Hepatocyte (in vitro differentiated cells): Measurements from ENCODE around the gene PMFBP1. TPM values are rescaled to one million over a fixed set of nuclear protein-coding genes. Genes with fewer than 3 reads are reported as not detected.

Experiments used
- DNase-seq: peaks from one replicate; pipeline ENCODE4 v3.0.0-alpha.2; 2016; ENCODE audit warnings: low spot score
- H2AFZ ChIP-seq: fragments of 200-600 bp; sonication (generic); 2 replicates; pipeline ENCODE4 v1.6.0; 2016; ENCODE audit warnings: antibody characterized with exemption, mild to moderate bottlenecking
- H3K27ac ChIP-seq: fragments of 200-600 bp; sonication (generic); 2 replicates; pipeline ENCODE4 v1.5.1; 2016; ENCODE audit warnings: mild to moderate bottlenecking
- H3K27me3 ChIP-seq: fragments of 200-600 bp; sonication (generic); 2 replicates; pipeline ENCODE4 v1.6.1; 2016
- H3K36me3 ChIP-seq: fragments of 200-600 bp; sonication (generic); replicated peaks from 2 replicates; pipeline ENCODE4 v1.5.1; 2016; ENCODE audit warnings: low read depth; ENCODE audit not compliant: insufficient read depth
- H3K4me1 ChIP-seq: fragments of 200-600 bp; sonication (generic); 2 replicates; pipeline ENCODE4 v1.5.1; 2016; ENCODE audit warnings: mild to moderate bottlenecking, moderate library complexity; ENCODE audit not compliant: insufficient read depth
- H3K4me2 ChIP-seq: fragments of 200-600 bp; sonication (generic); 2 replicates; pipeline ENCODE4 v1.6.0; 2016
- H3K4me3 ChIP-seq: fragments of 200-600 bp; sonication (generic); 2 replicates; pipeline ENCODE4 v1.5.1; 2016; ENCODE audit warnings: mild to moderate bottlenecking
- H3K79me2 ChIP-seq: fragments of 200-600 bp; sonication (generic); 2 replicates; pipeline ENCODE4 v1.6.0; 2017; ENCODE audit warnings: mild to moderate bottlenecking
- H3K9me2 ChIP-seq: fragments of 200-600 bp; sonication (generic); replicated peaks from 2 replicates; pipeline ENCODE4 v1.6.0; 2017; ENCODE audit warnings: mild to moderate bottlenecking; ENCODE audit not compliant: insufficient read depth
- H3K9me3 ChIP-seq: fragments of 200-600 bp; sonication (generic); 2 replicates; pipeline ENCODE4 v1.5.1; 2016; ENCODE audit warnings: low read depth, mild to moderate bottlenecking
- H4K20me1 ChIP-seq: fragments of 200-600 bp; sonication (generic); 2 replicates; pipeline ENCODE4 v1.6.0; 2016; ENCODE audit warnings: mild to moderate bottlenecking; ENCODE audit not compliant: insufficient read depth, poor library complexity, severe bottlenecking
- EZH2 ChIP-seq: fragments of 200-600 bp; sonication (generic); IDR thresholded peaks from 2 replicates; pipeline ENCODE4 v1.6.1; 2016; ENCODE audit warnings: antibody characterized with exemption, mild to moderate bottlenecking, borderline replicate concordance
- EZH2phosphoT487 ChIP-seq: fragments of 200-600 bp; sonication (generic); IDR thresholded peaks from one replicate; pipeline ENCODE4 v1.6.1; 2018; ENCODE audit warnings: antibody characterized with exemption, mild to moderate bottlenecking, low read depth, moderate library complexity; ENCODE audit not compliant: unreplicated experiment, severe bottlenecking
- WGBS: methylation state at CpG from one replicate; pipeline ENCODE4 v1.1.6; 2016; ENCODE audit warnings: low lambda C conversion rate; ENCODE audit errors: missing lambda C conversion rate; 5-methylcytosine and 5-hydroxymethylcytosine counted together
- polyA plus RNA-seq: library from polyadenylated mRNA; unstranded; fragments of >200 nt; fragmentation: Nextera tagmentation; extraction: Ambion mirVana; gene quantifications from 2 replicates; pipeline ENCODE4 v1.2.1, GENCODE V29; 2016
- total RNA-seq: library from RNA; depleted of rRNA; stranded (reverse); fragments of >200 nt; gene quantifications from 2 replicates; pipeline ENCODE4 v1.2.3, GENCODE V29; 2014
- TF ChIP-seq, protein P1 (sequence below): fragments of 200-600 bp; sonication (generic); IDR thresholded peaks from 2 replicates; pipeline ENCODE4 v1.5.1; 2016; ENCODE audit warnings: antibody characterized with exemption, mild to moderate bottlenecking; ENCODE audit not compliant: poor library complexity

The PMFBP1 gene
- total and polyA plus RNA-seq, 2 experiments from 2014 or later: 1.4 to 3.4 TPM

DNA sequence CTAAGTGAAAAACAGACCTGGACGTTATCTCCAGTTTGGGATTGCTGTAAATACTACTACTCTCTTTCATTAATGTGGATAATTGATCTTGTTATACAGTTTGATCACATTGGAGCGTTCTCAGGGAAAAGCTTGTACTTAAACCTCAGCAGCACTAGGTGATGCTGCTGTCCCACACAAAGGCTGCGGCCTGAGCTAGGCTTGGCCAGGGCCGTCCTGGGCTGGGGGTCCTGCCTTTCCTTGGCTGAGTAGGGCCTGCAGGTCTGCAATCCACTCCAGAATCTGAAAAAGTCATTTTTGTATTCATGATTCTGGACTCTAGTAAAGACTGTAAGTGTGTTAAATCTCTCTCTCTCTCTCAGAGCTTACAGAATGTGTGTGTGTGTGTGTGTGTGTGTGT, 23.7 kb upstream of the PMFBP1 start:
- TF ChIP-seq, protein P1, sequence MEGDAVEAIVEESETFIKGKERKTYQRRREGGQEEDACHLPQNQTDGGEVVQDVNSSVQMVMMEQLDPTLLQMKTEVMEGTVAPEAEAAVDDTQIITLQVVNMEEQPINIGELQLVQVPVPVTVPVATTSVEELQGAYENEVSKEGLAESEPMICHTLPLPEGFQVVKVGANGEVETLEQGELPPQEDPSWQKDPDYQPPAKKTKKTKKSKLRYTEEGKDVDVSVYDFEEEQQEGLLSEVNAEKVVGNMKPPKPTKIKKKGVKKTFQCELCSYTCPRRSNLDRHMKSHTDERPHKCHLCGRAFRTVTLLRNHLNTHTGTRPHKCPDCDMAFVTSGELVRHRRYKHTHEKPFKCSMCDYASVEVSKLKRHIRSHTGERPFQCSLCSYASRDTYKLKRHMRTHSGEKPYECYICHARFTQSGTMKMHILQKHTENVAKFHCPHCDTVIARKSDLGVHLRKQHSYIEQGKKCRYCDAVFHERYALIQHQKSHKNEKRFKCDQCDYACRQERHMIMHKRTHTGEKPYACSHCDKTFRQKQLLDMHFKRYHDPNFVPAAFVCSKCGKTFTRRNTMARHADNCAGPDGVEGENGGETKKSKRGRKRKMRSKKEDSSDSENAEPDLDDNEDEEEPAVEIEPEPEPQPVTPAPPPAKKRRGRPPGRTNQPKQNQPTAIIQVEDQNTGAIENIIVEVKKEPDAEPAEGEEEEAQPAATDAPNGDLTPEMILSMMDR: peak; percentile 43
- no peak for TF ChIP-seq EZH2phosphoT487
- TF ChIP-seq EZH2: no peak
- H4K20me1 ChIP-seq: no peaks in the 10 kb centered on the region
- no peak overlapping the region for H3K4me3 ChIP-seq
- no peaks in the 10 kb centered on the region for H3K9me3 ChIP-seq
- no peaks in the 10 kb centered on the region for H3K36me3 ChIP-seq
- no peaks in the 10 kb centered on the region for H3K79me2 ChIP-seq
- H2AFZ ChIP-seq: no peak overlapping the region
- no peak for DNase-seq
- WGBS: 46% methylated on average over 4 of the region's 4 CpGs
- no peaks in the 10 kb centered on the region for H3K9me2 ChIP-seq
- no peak overlapping the region for H3K27ac ChIP-seq
- H3K4me1 ChIP-seq: no peaks in the 10 kb centered on the region
- H3K27me3 ChIP-seq: no peaks in the 10 kb centered on the region
- no peak overlapping the region for H3K4me2 ChIP-seq

DNA sequence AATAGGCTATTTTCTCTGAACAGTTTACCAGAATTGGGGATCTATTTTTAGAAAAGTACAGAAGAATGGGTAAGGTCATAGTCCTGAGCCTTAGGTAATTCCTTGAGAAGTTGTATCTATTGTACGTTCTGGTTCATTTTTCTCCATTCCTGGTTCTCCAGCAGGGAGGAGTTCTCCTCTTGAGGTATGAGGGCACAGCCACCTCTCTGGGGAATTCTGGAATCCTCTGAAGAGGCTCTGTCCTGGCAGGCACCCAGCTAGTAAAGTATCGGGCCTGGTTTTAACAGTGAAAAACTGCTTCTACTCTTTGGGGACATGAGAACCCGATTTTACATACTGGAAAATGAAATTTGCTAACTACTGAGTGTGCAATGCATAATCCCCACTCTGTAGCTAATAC, 19.6 kb upstream of the PMFBP1 start:
- Histone ChIP-seq H3K36me3 (no peaks in the 10 kb centered on the region), H4K20me1 (no peaks in the 10 kb centered on the region), H3K9me3 (no peaks in the 10 kb centered on the region), H3K79me2 (no peaks in the 10 kb centered on the region), H3K9me2 (no peaks in the 10 kb centered on the region), H2AFZ (no peak overlapping the region), H3K4me1 (no peaks in the 10 kb centered on the region), H3K27me3 (no peaks in the 10 kb centered on the region), H3K4me2 (no peak overlapping the region), H3K27ac (no peak overlapping the region), H3K4me3 (no peak overlapping the region)
- no peak for TF ChIP-seq EZH2phosphoT487
- no peak for TF ChIP-seq EZH2
- TF ChIP-seq, protein P1: no peak
- 83% methylated on average over 3 of the region's 3 CpGs for WGBS
- DNase-seq: no peak

DNA sequence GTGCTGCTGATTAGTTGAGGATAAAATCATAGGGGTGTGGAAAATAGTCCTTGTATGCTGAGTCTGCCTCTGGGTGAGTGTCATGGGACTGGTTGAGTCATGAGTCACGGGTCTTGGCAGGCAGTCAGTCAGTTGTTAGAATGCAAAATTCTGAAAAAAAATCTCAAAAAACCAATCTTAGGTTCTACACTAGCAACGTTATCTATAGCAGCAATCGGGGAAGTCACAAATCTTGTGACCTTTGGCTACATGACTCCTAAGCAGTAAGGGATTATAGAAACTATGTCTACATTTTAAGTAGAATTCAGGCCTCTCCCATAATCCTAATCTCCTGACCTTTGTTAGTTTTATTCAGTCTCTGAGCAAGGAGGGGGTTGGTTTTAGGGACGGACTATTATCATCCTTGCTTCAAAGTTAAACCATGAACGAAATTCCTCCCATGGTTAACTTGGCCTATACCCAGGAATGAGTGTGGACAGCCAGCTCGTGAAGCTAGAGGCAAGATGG, 18.0 kb upstream of the PMFBP1 start:
- Histone ChIP-seq H3K27ac (no peak overlapping the region), H3K9me3 (no peaks in the 10 kb centered on the region), H2AFZ (no peak overlapping the region), H3K4me1 (no peaks in the 10 kb centered on the region), H3K4me2 (no peak overlapping the region), H4K20me1 (no peaks in the 10 kb centered on the region), H3K4me3 (no peak overlapping the region), H3K36me3 (no peaks in the 10 kb centered on the region), H3K79me2 (no peaks in the 10 kb centered on the region), H3K27me3 (no peaks in the 10 kb centered on the region), H3K9me2 (no peaks in the 10 kb centered on the region)
- no peak for TF ChIP-seq EZH2
- DNase-seq: peak; percentile 27
- 82% methylated on average over 6 of the region's 6 CpGs for WGBS

DNA sequence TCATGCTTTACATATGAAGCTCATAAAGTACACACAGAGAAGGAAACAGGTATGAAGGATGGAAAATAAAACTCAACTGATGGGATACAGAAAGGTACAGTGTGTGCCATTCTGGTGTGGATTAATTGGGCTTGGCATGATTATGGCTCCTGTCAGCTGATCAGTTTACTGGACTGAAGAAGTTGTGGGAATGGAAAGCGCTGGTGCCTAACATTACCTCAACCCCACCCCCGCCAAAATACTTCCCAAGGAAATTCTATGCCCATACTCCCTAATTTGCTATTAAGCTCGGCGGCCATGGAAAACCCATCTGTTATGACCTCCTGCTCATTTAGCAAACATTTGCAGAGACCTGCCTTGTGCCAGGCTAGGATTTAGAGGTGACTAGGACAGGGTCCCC, 16.6 kb upstream of the PMFBP1 start:
- WGBS: 98% methylated on average over 4 of the region's 4 CpGs
- no peak overlapping the region for H3K27ac ChIP-seq
- DNase-seq: no peak
- no peak overlapping the region for H2AFZ ChIP-seq
- no peak for TF ChIP-seq EZH2
- no peak for TF ChIP-seq EZH2phosphoT487
- TF ChIP-seq, protein P1: no peak
- no peaks in the 10 kb centered on the region for H3K9me2 ChIP-seq
- H3K4me1 ChIP-seq: no peaks in the 10 kb centered on the region
- H3K36me3 ChIP-seq: no peaks in the 10 kb centered on the region
- H3K9me3 ChIP-seq: no peaks in the 10 kb centered on the region
- no peaks in the 10 kb centered on the region for H4K20me1 ChIP-seq
- H3K27me3 ChIP-seq: no peaks in the 10 kb centered on the region
- H3K4me3 ChIP-seq: no peak overlapping the region
- H3K79me2 ChIP-seq: no peaks in the 10 kb centered on the region
- no peak overlapping the region for H3K4me2 ChIP-seq
